ENCODE data around the gene ACTR2. TPM values are rescaled to one million over a fixed set of nuclear protein-coding genes. Genes with fewer than 3 reads are reported as not detected.
"Not testable (repeated sequence)": the region's sequence is repeated elsewhere in the genome, so short reads cannot be mapped to it uniquely, and the experiment has no call there.

The ACTR2 gene
- polyA plus RNA-seq, 4 donors, result 177 to 229 (median 221) TPM

DNA sequence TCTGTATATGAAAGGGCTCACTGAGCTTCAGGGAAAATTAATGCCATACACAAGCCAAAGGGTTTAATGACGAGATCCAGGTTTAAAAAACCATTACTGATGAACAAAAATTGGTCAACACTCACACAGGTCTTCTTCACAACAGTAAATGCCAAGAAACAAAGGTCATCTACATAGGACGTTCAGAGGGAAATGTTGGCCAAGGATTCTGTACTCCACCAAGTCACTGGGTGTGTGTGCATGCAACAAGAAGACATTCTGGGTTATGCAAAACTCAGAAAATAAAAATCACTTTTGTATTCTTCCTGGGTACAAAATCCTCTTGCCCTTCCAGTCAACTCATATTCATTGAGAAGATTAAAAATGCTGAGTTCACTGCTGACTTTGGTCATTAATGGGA, 78.3 kb downstream of the ACTR2 start:
- no peak for DNase-seq (ENCODE audit: low read depth in 4 of 4, low spot score in 3 of 4)

DNA sequence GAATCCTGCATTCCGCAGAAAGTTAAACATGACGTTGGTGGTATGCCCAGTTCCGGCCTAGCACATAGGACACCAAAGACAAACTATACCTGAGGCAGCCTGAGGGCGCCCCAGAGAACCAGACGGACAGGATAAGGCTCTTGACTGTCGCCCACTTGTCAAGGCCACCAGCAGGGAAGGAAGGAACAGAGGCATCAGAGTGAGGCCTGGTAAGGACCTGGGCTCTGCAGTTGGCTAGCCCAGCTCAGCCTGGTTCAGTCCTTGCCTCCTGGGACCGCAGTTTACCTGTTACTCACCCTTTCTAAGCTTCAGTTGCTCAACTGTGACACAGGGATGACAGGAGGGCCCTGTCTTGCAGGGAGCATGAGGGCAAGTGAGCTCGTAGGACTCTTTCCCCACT, 82.1 kb downstream of the ACTR2 start:
- DNase-seq (ENCODE audit: low read depth in 4 of 4, low spot score in 3 of 4), result no peak

DNA sequence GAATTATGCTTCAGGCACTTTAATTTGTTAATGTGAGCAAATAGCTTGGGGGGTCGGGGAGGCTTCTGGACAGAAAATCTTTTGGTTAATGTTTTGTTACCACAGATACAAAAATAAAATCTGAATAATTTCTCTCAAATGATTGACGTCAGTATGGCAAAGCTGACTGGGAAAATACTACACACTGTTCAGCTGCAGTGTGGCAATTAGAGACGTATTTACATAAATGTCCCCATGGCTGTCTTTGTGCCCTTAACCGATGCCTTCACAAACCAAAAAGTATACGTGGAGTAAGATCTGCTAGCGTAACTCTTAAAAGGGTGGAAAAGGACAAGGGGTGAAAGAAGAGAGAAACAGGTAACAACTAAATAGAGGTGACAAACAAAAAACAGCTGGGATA, 83.4 kb downstream of the ACTR2 start:
- no peak for DNase-seq (ENCODE audit: low read depth in 4 of 4, low spot score in 3 of 4)

DNA sequence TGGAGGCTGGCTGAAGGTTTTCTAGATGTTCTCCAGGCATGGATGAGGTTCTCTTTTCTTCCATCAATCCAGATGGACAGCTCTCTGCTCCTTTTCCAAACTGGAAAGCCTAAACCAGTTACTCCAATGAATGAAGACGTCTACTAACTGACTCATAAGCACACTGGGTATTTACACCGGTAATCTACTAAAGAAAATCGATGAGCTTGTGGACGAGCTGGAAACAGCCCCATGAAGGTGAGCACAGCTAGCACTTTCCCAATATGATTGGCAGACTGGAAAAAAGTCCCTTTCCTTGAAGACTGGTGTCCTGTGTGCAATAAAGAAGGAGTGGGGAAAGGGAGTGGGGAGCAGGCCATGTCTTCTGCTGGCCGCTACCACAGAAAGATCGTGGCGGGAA, 84.0 kb downstream of the ACTR2 start:
- no peak for DNase-seq (ENCODE audit: low read depth in 4 of 4, low spot score in 3 of 4)

DNA sequence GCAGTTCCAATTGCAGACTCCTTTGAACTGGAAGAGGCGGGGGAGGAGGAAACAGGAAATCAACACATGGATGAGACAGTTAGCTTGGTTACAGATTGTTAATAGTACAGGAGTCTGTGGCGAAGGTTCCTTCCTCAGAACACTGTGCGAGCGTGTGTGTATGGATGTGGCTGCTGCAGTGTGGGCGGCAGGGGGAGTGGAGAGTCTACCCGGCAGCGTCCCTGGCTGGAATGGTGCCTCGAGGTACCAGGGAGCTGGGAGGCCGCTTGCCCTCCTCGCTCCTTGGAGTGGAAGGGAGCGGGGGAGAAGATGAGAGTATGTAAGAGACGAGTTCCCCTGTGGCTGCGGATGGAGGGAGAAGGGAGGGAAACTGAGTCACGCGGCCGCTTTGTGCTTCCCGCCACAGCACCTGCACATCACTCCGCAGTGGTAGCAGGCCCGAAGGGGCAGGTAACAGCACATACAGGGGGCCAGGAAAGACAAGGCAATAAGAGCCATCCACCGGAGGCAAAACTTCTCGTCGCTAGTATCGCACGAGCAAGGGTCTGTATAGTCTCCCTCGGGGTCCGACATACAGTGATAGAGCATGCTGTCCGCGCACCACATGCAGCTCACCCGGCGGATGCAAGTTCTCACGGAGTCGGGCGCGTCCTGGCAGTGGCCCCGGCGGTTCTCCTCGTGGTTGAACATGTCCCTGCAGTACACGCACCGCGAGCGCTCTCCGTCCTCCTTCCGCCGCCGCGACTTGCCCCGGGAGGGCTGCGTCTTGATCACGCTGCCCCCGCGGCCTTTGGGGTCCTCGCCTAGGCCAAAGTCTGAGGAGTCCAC, 85.7 kb downstream of the ACTR2 start:
- no peak for DNase-seq (ENCODE audit: low read depth in 4 of 4, low spot score in 3 of 4)

DNA sequence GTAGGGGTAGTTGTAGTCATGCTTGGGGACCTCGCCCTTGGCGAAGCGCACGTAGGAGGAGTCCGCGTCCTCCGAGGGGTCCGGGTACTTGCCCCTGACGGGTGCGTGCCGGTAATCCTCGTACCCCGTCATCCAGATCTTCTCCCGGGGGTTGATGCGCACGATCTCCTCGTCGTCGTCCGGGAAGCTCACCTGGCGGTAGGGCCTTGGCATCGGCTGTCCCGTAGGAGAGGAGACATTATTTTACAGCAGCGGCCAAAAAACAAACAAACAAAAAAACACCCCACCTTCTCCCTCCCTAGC, 86.3 kb downstream of the ACTR2 start:
- no peak for DNase-seq (ENCODE audit: low read depth in 4 of 4, low spot score in 3 of 4)

DNA sequence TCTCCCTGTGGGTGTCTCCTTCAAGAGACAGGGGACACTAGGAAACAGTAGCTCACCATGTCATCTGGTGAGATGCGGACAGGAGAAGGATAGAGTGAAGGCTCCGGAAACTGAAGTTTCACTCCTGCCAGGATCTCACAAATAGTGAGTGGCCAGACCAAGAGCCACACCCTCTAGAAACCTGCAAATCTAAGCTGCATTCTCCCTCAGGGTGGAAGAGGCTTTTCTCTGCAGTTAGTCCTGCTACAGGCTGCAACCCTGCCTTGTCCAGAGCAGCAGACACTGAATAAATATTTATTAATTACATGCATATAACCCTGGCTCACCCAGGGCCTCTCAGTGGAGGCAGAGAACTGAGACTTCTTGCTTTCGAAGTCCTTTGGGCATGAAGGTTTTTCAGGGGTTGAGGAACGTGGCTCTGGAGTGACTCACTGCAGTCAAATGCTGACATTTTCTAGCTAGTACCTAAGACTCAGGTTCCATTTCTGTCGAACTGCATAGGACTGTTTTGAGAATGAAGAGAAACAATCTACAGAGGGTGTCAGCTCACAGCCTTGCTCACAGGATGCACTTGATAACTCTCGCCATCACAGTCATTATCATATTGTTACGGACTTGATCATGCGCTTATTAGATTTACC, 87.3 kb downstream of the ACTR2 start:
- DNase-seq (ENCODE audit: low read depth in 4 of 4, low spot score in 3 of 4), result no peak

DNA sequence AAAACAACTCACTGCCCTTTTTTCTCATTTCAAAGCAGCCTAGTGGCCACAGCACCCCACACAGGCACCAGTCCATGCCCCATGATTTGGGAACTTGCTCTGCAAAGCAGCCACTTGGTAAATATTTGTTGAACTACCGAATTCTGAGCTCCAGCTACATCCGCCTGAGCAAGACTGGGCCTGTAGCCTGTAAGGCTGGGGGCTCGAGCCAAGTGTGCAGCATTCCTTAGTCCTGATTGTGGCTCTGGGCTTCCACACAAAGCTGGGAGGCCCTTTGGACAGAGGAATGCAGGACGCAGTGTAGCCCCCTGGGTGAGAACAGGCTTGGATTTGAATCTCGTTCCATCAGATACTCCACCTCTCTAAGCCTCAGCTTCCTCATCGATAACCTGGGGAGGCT, 88.4 kb downstream of the ACTR2 start:
- DNase-seq (ENCODE audit: low read depth in 4 of 4, low spot score in 3 of 4), result no peak

DNA sequence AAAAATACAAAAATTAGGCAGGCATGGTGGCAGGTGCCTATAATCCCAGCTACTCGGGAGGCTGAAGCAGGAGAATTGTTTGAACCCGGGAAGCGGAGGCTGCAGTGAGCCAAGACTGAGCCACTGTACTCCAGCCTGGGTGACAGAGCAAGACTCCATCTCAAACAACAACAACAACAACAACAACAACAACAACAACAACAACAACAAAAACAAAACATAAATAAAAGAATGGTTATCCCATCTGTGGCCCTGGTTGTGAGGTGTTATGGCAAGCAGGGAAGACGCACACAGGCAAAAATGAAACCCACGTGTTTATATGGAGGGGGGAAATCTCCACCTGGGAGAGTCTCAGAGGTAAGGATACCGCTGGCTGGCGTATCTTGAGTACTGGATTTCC, 89.7 kb downstream of the ACTR2 start:
- DNase-seq (ENCODE audit: low read depth in 4 of 4, low spot score in 3 of 4), result not testable (repeated sequence)

DNA sequence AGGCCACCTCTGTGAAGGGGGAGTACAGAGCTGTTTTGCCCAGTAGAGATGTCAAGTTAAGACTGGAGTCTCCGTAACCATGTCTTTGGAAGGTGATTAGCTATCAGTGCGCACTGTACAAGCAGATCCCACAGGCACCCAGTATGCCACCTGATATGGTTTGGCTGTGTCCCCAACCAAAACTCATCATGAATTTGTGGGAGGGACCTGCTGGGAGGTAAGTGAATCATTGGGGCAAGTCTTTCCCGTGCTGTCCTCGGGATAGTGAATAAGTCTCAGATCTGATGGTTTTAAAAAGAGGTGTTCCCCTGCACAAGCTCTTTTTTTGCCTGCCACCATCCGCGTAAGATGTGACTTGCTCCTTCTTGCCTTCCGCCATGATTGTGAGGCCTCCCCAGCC, 90.2 kb downstream of the ACTR2 start:
- DNase-seq (ENCODE audit: low read depth in 4 of 4, low spot score in 3 of 4), result no peak

DNA sequence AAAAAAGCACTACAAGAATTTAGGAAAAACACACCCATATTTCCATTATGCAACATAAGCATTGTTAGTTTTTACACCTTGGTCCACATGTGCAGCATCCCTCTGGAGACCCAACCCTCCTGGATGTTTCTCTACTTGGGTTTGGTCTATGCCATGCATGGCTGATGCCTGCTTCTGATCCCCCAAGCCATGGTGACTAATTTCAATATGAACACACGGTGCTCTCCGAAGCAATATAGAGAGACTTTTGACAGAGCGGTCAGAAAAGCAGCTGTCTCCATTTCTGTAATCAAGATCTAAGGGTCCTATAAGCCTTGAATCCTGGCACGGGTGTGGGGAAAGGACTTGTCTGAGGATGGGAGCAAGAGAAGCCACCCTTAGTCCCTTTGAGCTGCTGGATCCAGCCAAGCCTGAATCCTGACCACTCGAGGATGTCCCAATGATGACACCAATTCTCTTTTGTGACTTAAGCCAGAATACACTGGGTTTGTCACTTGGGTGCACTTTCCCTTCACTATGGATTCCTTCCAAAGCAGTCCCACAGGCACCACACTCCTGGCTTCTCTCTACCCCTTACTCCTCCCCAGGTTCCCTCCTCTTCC, 91.5 kb downstream of the ACTR2 start:
- no peak for DNase-seq (ENCODE audit: low read depth in 4 of 4, low spot score in 3 of 4)

DNA sequence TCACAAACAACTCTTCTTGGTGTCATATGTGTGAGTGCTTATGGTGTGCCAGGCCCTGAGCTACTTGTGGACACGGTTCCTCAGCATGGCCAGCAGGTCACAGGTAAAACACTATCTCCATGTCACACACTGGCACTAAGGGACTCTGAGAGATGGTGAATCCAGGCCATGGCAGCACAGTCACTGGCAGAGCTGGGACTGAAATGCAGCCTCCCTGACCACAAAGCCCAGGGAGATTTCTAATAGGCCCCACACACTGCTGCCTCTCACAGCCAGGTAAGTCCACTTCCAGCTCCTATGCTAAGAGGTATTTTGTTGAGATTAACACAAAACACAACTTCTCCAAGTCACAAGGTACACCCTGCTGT, 92.0 kb downstream of the ACTR2 start:
- DNase-seq (ENCODE audit: low read depth in 4 of 4, low spot score in 3 of 4), result no peak

DNA sequence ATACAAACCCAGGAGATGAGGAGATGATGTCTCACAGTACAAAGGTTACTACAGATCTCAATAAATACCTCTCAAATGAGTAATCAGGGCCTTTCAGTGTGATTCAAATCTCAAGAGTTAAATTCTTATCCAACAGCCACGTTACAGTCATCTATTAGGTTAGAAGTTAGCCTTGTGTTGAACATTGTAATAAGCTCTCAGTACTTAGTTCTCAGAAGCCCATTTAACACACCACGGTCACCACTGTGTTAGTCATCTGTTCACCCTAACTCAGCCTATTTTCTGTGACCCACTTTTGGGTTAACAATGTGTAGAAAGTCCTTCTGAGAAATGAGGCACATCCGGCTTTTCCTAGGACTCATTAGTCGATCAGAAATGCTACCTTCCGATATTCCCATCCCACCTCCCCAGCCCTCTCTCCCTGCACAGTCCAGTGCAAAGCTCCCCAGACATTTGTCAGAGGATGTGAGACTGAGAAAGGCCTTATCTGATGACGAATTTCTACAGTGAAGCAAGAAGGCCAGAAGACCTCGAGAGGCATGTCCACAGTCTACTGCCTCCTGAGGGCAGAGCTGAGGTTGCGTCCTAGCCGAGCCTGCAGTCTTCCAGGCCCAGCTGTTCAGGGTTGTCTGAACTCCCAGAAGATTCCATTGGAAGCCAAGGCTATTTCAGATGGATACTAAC, 92.6 kb downstream of the ACTR2 start:
- DNase-seq (ENCODE audit: low read depth in 4 of 4, low spot score in 3 of 4), result no peak

Other genes with a start within 250 kb of the ACTR2 start
- 1 to 10 TPM; 6.2 to 9.2 (median 7.5) TPM for gene SLC1A4, start 238.4 kb upstream of the ACTR2 start, polyA plus RNA-seq (ENCODE audit: insufficient read length in 4 of 4)
- gene CEP68, start 171.4 kb upstream of the ACTR2 start, polyA plus RNA-seq (ENCODE audit: insufficient read length in 4 of 4), result 10 to 100 TPM; 26.9 to 32.8 (median 31.5) TPM
- 100 to 1,000 TPM; 254 to 277 (median 274) TPM for gene RAB1A, start 97.7 kb upstream of the ACTR2 start, polyA plus RNA-seq (ENCODE audit: insufficient read length in 4 of 4)
- 10 to 100 TPM; 38.8 to 40.7 (median 40.5) TPM for gene SPRED2, start 204.8 kb downstream of the ACTR2 start, polyA plus RNA-seq (ENCODE audit: insufficient read length in 4 of 4)